GM18951 (cell line): Measurements from ENCODE around the gene PRKCA.

Source experiments
- POLR2A ChIP-seq: IDR thresholded peaks from 4 replicates; pipeline ENCODE4 v1.6.1; 2011; ENCODE audit warnings: mild to moderate bottlenecking; ENCODE audit not compliant: insufficient read length, insufficient read depth; ENCODE audit errors: extremely low read depth
- in situ Hi-C: fragments of 300-500 bp; cut with MboI; formaldehyde crosslinking; loops from one replicate; pipeline ENCODE4 v1.12.0; 2022; ENCODE audit warnings: low sequenced_read_pairs, mixed read lengths, inconsistent platforms; ENCODE audit not compliant: unreplicated experiment

PRKCA gene

GRCh38 chr17:66720027-66720426 is 417.6 kb downstream of the PRKCA start:
- TF ChIP-seq POLR2A, result no peak
- in situ Hi-C loops, result loop anchor here (10.0 kb wide), 1 partner anchor 175 kb away; no protein-coding TSS in a partner anchor

GRCh38 chr17:66720567-66720966 is 418.2 kb downstream of the PRKCA start:
- no peak for TF ChIP-seq POLR2A
- in situ Hi-C loops, result loop anchor here (10.0 kb wide), 1 partner anchor 174 kb away; no protein-coding TSS in a partner anchor

GRCh38 chr17:66722341-66722740 is 419.9 kb downstream of the PRKCA start:
- in situ Hi-C loops, result loop anchor here (10.0 kb wide), 1 partner anchor 172 kb away; no protein-coding TSS in a partner anchor
- TF ChIP-seq POLR2A, result no peak

- TF ChIP-seq POLR2A, result no peak
- in situ Hi-C loops, result loop anchor here (10.0 kb wide), 1 partner anchor 170 kb away; no protein-coding TSS in a partner anchor
Observed at GRCh38 chr17:66724581-66725341, 422.3 kb downstream of the PRKCA start.

GRCh38 chr17:66725438-66725837 is 423.0 kb downstream of the PRKCA start:
- in situ Hi-C loops, result loop anchor here (10.0 kb wide), 1 partner anchor 169 kb away; no protein-coding TSS in a partner anchor

- in situ Hi-C loops, result loop anchor here (10.0 kb wide), 1 partner anchor 169 kb away; no protein-coding TSS in a partner anchor
- TF ChIP-seq POLR2A, result no peak
Observed at GRCh38 chr17:66725956-66726355, 423.5 kb downstream of the PRKCA start.

GRCh38 chr17:66726371-66726770 is 424.0 kb downstream of the PRKCA start:
- in situ Hi-C loops, result loop anchor here (10.0 kb wide), 1 partner anchor 168 kb away; no protein-coding TSS in a partner anchor
- TF ChIP-seq POLR2A, result no peak

GRCh38 chr17:66726846-66727245 is 424.4 kb downstream of the PRKCA start:
- TF ChIP-seq POLR2A, result no peak
- in situ Hi-C loops, result loop anchor here (10.0 kb wide), 1 partner anchor 168 kb away; no protein-coding TSS in a partner anchor

GRCh38 chr17:66727634-66728570 is 425.5 kb downstream of the PRKCA start:
- in situ Hi-C loops, result loop anchor here (10.0 kb wide), 1 partner anchor 167 kb away; no protein-coding TSS in a partner anchor
- no peak for TF ChIP-seq POLR2A

GRCh38 chr17:66730461-66730923 is 428.1 kb downstream of the PRKCA start:
- no peak for TF ChIP-seq POLR2A
- in situ Hi-C loops, result no loop called here

- no peak for TF ChIP-seq POLR2A
- in situ Hi-C loops, result no loop called here
Observed at GRCh38 chr17:66733759-66734158, 431.3 kb downstream of the PRKCA start.

- TF ChIP-seq POLR2A, result no peak
- in situ Hi-C loops, result no loop called here
Observed at GRCh38 chr17:66734186-66734943, 432.0 kb downstream of the PRKCA start.
